Omental fat pad (tissue), 4 donors: ENCODE data around the gene CNDP1. TPM values are rescaled to one million over a fixed set of nuclear protein-coding genes. Genes with fewer than 3 reads are reported as not detected.

Source experiments
- ATAC-seq: fragments of 150-250 bp; one replicate; pipeline ENCODE4 v1.9.1; 2016; ENCODE audit warnings: mild to moderate bottlenecking, moderate library complexity; ENCODE audit not compliant: low FRiP score
- DNase-seq: peaks from one replicate; pipeline ENCODE4 v3.0.0-alpha.2; 2019; ENCODE audit warnings: low spot score
- CTCF ChIP-seq, 3 donors: fragments of 450-650 bp; IDR thresholded peaks; one replicate each; pipeline ENCODE4 v1.5.1; 2016 to 2017; ENCODE audit warnings: antibody characterized with exemption in 3 of 3, mild to moderate bottlenecking in 3 of 3, moderate library complexity in 2 of 3
- total RNA-seq, 4 donors: library from RNA; depleted of rRNA; stranded (reverse); fragments of >200 nt; gene quantifications; one replicate each; pipeline ENCODE4 v1.1.0, GENCODE V29; 2016

The CNDP1 gene
- total RNA-seq, 4 donors from 2014 or later, result not detected

- TF ChIP-seq CTCF (IDR thresholded peaks at IDR 0.05), result no peak
- DNase-seq (no peak), ATAC-seq (no peak)
Observed at GRCh38 chr18:74609535-74609934, 75.2 kb downstream of the CNDP1 start.

GRCh38 chr18:74610051-74610615, 75.8 kb downstream of the CNDP1 start:
- DNase-seq (no peak), ATAC-seq (no peak)
- no peak for TF ChIP-seq CTCF (IDR thresholded peaks at IDR 0.05)

GRCh38 chr18:74610860-74611259, 76.6 kb downstream of the CNDP1 start:
- ATAC-seq (no peak), DNase-seq (no peak)
- TF ChIP-seq CTCF (IDR thresholded peaks at IDR 0.05), result no peak

GRCh38 chr18:74611765-74612164, 77.5 kb downstream of the CNDP1 start:
- ATAC-seq, result no peak
- TF ChIP-seq CTCF (IDR thresholded peaks at IDR 0.05), result no peak
- no peak for DNase-seq

GRCh38 chr18:74613381-74613780, 79.1 kb downstream of the CNDP1 start:
- TF ChIP-seq CTCF (IDR thresholded peaks at IDR 0.05), result no peak
- no peak for ATAC-seq

GRCh38 chr18:74616494-74616893, 82.2 kb downstream of the CNDP1 start:
- no peak for TF ChIP-seq CTCF (IDR thresholded peaks at IDR 0.05)
- ATAC-seq (no peak), DNase-seq (no peak)

More at GRCh38 chr18:74613381-74613780, 79.1 kb downstream of the CNDP1 start:
- no peak for DNase-seq

- ATAC-seq (no peak), DNase-seq (no peak)
- no peak for TF ChIP-seq CTCF (IDR thresholded peaks at IDR 0.05)
Observed at GRCh38 chr18:74617486-74617885, 83.2 kb downstream of the CNDP1 start.
